Stimulated activated CD8-positive, alpha-beta memory T cell treated with anti-CD3 and anti-CD28 coated beads, Interleukin-7, amount 100 ng/mL, for 48 hours (primary cell): Measurements from ENCODE around the gene SLC5A4.
"Not testable (repeated sequence)": the region's sequence is repeated elsewhere in the genome, so short reads cannot be mapped to it uniquely, and the experiment has no call there.

Experiments
- DNase-seq, 2 donors: peaks; one replicate each; pipeline ENCODE4 v3.0.0-alpha.2; 2020; ENCODE audit warnings: low read depth in 1 of 2; ENCODE audit errors: extremely low read depth in 1 of 2

SLC5A4 gene

GRCh38 chr22:32202161-32202538, 53.0 kb downstream of the SLC5A4 start:
- DNase-seq, result no peak

- DNase-seq, result no peak
These were observed 54.4 kb downstream of the SLC5A4 start for GRCh38 chr22:32200752-32201151.

DNA sequence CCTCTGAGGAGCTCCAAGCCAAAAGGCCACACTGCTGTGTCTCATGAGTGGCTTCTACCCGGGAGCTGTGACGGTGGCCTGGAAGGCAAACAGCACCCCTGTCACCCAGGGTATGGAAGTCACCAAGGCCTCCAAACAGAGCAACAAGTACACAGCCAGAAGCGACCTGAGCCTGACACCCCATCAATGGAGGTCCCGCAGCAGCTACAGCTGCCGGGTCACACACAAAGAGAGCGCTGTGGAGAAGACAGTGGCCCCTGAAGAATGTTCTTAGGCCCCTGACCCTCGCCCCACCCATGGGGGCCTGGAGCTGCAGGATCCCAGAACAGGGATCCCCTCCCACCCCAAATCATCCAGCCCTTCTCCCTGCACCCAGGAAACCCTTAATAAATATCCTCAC, 55.2 kb downstream of the SLC5A4 start:
- DNase-seq, result no peak

DNA sequence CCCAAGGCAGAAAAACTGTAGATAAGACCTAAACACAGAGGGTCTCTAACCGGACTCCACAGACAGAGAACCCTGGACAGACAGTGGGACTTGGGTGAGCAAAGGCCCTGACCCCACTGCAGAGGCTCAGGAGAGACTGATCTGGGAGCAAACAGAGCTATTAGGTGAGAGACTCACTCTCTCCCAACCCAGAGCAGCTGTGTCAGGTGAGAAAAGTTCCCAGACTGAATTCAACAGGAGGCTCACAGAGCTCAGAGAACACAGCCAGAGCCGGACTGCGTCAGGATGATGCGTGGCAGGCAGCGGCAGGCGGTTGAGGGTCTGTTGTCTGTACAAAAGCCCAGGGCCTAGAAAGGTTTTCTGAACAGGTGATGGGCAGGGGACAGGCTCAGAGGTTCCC, 55.8 kb downstream of the SLC5A4 start:
- DNase-seq, result no peak

DNA sequence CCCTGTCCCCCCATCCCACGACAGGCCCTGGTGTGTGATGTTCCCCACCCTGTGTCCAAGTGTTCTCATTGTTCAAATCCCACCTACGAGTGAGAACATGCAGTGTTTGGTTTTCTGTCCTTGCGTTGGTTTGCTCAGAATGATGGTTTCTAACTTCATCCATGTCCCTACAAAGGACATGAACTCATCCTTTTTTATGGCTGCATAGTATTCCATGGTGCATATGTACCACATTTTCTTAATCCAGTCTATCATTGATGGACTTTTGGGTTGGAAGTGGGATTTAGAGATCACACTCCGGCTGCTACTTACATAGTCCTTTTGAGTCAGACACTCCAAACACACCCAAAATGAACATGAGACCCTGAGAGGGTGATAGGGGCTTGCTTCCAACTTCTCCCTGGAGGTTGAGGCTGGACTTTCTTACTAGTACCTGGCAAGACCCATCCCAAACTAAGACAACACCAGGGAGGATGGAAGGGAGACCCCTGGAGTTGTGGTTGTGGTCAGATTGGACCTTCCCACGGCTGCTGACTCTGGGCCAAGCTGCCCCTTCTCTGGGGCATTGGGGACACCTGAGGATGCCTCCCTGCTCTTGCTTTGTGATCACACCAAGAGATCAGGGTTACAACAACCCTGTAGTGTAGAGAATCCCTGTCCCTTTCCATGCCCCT, 57.5 kb downstream of the SLC5A4 start:
- not testable (repeated sequence) for DNase-seq

GRCh38 chr22:32195900-32196299, 59.2 kb downstream of the SLC5A4 start:
- DNase-seq, result not testable (repeated sequence)

DNA sequence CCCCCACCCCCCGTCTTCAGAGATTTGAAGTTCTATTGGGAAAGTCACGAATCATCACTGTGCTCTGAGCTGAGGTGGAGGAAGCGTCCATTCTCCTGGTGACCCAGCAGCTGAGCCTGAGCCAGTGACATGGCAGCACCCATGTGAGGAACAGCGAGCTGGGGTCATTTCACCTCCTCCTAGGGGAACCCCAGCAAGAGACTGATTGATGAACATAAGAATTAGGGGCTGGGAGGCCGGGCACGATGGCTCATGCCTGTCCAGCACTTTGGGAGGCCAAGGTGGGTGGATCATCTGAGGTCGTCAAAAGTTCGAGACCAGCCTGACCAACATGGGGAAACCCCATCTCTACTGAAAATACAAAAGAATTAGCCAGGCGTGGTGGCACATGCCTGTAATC, 61.8 kb downstream of the SLC5A4 start:
- not testable (repeated sequence) for DNase-seq

DNA sequence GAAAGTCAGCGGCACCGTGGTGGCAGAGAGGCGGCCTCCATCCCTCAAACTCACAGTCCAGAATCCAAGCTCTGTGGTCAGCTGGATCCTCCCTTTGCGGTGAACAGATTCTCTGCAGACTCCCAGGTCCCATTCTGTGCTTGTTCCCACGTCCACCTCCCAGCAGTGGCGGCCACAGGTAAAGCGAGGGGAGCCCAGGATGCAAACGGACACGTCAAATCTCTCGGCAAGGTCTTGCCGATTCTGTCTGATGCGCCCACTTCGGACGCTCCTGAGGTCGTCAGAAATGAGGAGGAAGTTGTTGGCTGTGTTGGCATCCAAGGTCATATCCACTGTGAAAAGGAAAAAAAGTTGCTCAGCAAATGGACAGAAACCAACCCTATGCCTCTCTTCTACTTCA, 64.1 kb downstream of the SLC5A4 start:
- not testable (repeated sequence) for DNase-seq

DNA sequence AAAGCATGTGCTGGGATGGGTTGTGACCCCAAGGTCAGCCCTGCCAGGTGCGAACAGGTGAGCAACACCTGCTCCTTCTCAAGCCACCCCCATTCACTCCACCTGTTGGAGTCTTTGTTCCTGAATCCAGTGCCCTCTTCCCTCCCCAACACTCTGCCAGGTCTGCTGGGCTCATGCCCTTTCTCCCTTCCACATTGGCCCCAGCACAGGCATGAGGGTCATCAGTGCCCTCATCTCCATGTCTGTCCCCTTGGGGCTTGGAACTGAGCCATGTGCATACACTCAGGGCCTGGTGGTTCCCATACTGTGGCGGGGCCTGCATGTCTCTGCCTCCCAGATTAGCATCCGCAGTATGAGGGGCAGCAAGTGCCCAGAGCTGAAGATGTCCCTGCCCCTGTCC, 69.3 kb downstream of the SLC5A4 start:
- no peak for DNase-seq

GRCh38 chr22:32183625-32184024, 71.5 kb downstream of the SLC5A4 start:
- DNase-seq, result no peak

- no peak for DNase-seq
These were observed 74.1 kb downstream of the SLC5A4 start for GRCh38 chr22:32181043-32181442.

DNA sequence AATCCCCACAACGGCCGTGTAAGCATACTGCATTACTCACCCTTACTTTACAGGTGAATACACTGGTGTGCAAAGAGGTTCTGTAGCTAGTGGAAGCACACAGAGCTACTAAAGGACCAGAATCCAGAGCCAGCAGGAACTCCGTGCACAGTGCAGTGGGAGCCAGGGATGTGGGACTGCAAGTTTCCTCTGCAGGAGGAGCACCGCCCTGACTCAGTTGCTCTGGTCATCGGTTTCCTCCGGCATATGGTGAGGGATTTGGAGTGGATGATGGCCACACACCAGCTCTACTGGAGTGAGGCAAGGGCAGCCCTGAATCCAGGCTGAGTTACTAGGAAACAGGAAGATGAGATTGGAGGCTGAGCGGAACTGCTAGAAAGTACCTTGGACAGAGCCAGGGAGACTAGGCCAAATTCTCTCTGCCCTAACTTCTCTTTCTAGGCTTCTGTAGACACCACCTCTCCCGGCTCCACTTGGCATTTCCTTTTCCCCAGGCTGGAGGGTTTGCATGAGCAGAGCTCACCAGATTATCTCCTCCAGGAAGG, 77.9 kb downstream of the SLC5A4 start:
- DNase-seq, result no peak

DNA sequence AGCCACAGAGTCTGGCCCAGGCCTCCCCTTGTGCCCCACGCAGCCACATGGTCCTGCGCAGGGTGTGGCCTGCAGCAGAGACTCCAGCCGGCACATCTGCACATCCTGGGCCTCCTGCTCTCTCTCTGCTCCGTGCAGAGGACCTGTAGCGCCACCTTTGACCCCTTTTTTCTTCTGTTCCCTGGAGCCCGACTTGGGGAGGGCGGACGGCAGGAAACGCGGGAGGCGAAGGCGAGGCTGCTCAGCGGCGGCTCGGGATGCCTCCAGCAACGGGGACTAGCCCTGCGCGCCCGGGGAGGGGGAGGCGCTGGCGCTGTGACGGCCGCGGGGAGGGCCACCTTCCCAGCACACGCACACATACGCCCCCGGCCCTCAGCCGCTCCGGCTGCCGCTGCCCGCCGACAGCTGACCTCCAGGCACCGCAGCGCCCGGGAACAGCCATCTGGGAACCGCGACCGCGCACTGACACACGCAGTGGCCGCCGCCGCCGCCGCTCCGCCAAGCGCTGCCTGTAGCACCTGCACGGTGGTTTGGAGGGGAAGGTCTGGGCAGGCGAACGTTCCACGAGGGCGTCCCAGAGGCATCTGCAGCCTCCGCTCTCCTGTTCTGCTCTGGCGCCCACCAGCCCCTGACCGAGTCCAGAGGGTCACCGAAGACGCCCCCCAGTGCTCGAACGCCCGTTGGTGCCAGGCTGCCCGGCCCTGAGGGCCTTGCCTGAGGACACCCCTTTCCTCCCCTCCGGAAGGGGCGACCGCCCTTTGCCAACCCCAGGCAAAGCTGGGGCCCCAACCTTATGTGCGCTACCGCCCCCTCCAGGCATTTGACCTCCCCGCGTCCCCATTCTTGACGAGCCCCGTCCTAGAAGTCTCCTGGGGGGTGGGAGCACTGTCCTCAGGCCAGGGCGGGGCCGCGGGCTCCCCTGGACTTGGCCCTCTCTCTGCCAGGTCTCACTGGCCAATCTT, 79.2 kb downstream of the SLC5A4 start:
- no peak for DNase-seq

DNA sequence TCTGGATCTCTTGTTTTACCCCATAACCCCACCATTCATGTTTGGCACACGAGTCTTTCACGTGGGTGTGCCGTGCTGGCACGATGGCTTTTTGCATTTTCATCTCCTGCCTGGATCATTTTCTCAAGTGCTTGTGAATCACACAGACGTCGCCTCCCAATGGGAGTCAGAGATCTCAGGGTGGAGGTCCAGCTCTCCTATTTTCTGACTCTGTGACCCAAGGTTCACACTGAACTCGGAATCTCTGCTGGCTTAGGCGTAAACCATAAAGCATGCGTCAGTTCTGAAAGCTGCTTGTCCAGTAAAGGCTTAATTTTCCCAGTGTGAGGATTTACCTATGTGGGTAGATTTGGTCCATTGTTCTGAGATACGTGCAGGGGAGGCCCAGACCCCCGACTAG, 80.0 kb downstream of the SLC5A4 start:
- no peak for DNase-seq
